NCI-H1048 (cell line): ENCODE results near the gene EHMT1.

Experiments used
- DNase-seq: peaks from one replicate; lab custom pipeline; 2025; lab: John Stamatoyannopoulos, UW

Gene EHMT1

DNA sequence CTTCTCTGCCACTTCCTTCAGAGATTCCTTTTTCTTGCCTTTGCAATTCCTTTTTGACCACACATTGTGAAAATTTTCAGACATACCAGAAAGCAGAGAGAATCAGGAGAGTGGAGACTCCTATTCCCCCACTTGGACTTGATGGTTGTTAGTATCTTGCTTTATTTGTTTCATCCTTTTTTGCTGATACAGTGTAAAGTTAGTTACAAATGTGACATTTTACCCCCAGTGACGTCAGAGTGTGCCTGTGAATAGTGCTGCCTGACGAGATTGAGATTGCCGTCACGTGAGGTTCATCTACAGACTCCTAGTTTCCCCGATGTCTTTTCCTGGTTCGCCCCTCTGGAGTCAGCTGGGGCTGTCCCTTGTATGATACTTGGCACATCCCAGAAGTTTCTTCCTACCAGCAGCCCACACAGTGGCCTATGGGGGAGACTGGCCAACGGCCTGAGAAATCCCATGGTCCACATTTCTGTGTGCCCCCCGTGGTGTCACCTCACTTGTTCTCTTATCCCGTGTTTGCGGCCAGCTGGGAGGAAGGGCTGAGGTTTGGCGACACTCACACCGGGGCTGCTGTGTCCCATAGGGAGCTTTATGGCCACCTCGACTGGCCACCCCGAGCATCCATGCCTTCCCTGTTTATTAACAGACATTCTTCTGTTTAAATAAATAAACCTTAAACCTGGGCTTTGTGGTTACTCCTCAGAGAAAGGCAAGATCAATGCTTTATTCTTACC lies 210.6 kb downstream of the EHMT1 start:
- DNase-seq, result no peak

DNA sequence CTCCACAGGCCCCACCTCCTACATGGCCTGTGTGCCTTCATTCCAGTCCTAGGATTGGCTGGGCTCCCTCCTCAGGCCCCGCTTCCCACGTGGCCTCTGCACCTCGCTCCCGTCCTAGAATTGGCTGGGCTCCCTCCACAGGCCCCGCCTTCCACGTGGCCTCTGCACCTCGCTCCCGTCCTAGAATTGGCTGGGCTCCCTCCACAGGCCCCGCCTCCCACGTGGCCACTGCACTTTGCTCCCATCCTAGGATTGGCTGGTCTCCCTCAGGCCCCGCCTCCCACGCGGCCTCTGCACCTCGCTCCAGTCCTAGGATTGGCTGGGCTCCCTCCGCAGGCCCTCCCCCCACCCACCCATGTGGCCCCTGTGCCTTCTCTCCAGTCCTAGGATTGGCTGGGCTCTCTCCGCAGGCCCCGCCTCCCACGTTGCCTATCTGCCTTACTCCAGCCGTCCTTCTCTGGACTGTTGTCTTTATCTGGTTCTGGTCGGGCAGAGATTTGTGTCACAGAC lies 213.4 kb downstream of the EHMT1 start:
- DNase-seq, result no peak

DNA sequence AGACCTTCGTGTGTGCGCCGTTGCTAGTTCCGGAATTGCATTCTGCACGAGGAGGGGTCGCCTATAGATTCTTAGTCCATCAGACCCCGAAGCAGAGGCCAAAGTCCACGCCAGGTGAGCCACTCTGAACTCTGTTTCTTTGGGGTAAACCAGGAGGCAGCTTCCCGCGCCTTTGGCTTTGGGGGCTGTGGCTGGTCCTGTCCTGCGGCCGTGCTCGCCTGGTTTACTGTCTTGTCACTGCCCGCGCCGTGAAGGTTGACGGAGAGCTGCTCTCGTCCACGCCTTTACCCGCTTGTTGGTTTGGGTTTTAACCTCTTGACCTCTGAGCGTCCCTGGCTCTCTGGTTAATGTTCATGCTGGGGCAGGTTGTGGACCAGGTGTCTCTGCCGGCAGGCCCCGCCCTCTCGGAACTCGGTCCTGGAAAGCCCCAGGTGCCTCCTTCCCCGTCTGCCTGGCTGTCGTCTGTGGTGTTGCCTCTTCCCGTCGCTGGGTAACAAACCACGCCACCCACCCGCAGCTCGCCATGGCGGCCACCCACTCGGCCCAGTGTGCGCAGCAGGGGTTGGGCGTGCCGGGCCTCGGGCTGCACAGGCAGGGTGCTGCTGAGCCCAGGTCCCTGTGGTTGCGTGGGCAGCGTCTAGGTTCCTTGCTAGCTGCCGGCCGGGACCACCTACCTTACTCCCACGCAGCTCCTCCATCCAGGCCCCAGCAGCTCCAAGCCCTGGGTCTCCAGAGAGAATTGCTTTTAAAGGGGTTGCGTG lies 214.2 kb downstream of the EHMT1 start:
- DNase-seq, result no peak

DNA sequence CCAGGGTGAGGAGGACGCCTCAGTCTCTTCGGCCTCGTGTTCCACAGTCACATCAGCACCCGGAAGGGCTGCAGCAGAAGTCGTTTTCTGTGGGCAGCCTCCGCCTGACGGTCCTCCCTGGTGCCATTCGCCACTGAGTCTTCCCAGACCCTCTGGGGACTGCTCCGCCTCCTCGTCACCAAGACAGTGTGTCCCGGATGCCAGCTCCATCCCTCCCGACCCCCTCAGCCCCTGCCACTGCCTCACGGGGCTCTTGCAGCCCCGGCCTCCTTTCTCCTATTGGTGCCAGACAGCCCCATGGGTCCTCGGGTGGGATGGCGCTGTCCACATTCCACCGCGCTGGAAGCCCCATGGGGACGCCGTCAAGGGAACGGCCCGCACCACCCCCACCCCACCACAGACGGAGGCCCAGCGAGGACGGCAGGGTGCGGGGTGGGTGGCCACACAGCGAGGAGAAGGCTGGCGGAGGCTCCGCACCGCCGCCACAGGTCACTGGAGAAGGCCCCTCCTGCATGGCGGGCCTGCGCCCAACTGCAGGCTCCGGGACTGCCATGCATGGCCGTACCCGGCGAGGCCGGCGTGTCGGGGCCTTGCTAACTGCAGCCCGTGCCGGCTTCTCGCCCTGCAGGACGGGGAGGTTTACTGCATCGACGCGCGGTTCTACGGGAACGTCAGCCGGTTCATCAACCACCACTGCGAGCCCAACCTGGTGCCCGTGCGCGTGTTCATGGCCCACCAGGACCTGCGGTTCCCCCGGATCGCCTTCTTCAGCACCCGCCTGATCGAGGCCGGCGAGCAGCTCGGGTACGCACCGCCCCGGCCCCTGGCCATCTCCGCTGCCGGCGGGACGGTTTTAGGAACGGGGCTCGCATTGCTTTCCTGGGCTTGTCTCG lies 215.2 kb downstream of the EHMT1 start:
- no peak for DNase-seq

DNA sequence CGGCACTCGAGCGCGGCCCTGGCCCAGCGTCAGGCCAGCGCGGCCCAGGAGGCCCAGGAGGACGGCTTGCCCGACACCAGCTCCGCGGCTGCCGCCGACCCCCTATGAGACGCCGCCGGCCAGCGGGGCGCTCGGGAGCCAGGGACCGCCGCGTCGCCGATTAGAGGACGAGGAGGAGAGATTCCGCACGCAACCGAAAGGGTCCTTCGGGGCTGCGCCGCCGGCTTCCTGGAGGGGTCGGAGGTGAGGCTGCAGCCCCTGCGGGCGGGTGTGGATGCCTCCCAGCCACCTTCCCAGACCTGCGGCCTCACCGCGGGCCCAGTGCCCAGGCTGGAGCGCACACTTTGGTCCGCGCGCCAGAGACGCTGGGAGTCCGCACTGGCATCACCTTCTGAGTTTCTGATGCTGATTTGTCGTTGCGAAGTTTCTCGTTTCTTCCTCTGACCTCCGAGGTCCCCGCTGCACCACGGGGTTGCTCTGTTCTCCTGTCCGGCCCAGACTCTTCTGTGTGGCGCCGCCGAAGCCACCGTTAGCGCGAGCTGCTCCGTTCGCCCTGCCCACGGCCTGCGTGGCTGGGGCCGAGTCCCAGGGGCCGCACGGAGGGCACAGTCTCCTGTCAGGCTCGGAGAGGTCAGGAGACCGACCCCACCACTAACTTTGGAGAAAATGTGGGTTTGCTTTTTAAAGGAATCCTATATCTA lies 216.2 kb downstream of the EHMT1 start:
- no peak for DNase-seq

DNA sequence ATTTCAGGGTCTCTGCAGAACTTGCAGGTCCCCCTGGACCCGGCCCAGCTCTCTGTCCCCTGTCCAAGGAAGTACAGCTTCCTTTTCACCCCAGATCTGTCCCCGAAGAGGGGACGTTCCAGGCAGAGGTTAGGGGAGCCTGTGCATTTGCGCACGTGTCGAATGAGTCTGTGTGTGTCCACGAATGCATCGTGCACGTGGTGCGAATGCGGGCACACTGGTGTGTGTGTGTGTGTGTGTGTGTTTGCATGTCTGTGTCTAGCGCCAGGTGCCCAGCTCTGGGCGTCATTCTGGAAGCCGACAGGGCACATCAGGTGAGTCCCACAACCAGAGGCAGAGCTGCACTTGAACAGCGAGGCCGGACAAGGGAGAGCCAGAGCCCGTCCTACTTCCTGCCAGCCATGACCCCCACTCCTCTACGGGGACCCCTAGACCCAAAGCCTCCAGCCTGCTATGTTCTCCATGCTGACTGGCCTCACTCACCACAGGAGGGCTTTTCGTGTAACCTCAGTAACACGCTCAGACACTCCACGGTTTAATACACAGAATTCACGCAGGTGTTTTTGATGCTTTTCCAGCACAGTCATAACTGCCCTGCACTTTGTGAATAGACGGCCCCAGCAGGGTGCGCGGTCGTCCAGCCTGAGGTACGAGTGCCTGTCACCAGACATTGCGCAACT lies 217.5 kb downstream of the EHMT1 start:
- no peak for DNase-seq

DNA sequence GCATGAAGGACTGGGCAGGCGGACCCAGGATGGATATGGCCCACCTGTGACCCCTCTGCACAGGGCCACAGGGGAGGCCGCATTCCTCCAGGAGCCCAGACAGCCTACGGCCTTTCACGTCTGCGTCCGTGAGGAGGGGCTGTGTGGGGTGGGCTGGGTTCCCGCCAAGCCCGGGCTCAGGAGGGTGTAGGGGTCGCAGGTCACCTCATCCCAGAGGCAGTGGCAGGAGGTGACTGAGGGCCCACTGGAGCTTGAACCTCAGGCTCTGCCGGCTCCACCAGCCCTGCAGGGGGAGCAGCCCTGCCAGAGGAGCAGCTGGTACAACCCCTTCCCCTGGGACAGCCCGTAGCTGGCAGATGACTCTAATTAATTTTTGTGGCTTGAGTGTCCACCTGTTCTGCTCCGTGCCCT lies 218.0 kb downstream of the EHMT1 start:
- no peak for DNase-seq

DNA sequence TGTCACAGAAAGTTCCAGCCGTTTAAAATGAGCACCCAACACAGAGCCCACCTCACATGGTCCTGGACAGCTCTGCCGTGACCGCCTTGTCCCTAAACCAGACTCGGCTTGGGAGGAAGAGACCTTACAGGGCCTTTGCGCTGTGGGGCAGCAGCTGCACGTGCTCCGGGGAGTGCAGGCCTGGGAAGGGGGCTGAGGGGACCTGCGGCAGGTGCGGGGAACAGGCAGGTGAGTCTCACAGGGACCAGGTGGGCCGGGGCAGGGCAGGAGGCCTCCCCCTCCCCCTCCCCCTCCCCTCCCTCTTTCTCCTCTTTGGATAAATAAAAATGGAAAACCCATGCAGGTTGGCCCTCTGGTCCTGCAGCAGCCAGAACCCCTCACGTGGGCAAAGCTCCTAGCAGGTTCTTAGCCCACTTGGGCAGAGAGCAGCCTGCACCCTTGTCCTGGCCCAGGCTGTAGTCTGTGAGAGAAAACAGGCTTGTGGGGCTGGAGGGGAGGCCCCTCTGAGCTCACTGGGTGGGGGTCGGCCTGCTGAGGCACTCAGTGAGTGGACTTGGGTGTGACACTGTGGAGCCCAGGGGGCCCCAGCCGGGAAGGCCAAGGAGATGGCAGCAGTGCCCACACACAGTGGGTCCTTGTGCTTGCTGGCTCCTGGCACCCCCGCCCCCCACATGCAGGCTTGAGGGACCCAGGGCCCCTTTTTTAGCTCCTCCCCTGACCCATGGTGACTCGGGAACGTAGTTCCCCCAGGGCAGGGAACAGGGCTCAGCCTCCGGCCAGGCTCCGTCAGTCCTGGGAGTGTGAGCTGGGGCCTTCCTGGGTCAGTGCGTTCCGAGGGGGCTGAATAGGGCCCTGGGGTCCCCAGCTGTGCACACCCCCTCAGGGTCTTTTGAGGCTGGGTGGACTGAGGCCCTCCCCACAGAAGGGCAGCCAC lies 218.8 kb downstream of the EHMT1 start:
- DNase-seq, result no peak

DNA sequence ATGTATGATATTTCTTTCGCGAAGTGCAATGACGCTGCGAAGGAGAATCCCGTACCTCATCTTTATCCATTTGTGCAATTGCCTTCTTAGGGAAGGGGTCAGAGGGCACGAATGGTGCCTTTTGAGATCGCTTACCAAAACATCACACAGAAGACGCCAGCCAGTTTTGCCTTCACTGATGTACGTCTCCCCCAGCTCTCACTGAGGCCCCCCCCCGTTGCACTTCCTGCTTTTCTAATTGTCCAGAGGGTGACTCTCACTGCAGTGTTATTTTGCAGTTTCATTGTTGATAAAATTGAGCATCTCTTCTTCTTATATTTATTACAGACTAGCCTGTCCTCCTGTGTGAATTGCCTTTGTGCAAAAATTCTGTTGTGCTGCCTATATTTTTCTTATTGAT lies 219.8 kb downstream of the EHMT1 start:
- DNase-seq, result no peak

DNA sequence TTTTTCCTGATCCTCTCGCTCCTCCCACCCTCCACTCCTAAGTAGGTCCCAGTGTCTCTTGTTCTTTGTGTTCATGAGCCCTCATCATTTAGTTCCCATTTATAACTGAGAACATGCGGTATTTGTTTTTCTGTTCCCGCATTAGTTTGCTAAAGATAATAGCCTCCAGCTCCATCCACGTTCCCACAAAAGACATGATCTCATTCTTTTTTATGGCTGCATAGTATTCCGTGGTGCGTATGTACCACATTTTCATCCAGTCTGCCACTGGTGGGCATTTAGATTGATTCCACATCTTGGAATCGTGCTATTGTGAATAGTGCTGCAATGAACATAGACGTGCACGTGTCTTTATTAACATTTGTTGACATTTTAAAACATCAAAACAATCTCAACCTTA lies 224.6 kb downstream of the EHMT1 start:
- DNase-seq, result no peak

DNA sequence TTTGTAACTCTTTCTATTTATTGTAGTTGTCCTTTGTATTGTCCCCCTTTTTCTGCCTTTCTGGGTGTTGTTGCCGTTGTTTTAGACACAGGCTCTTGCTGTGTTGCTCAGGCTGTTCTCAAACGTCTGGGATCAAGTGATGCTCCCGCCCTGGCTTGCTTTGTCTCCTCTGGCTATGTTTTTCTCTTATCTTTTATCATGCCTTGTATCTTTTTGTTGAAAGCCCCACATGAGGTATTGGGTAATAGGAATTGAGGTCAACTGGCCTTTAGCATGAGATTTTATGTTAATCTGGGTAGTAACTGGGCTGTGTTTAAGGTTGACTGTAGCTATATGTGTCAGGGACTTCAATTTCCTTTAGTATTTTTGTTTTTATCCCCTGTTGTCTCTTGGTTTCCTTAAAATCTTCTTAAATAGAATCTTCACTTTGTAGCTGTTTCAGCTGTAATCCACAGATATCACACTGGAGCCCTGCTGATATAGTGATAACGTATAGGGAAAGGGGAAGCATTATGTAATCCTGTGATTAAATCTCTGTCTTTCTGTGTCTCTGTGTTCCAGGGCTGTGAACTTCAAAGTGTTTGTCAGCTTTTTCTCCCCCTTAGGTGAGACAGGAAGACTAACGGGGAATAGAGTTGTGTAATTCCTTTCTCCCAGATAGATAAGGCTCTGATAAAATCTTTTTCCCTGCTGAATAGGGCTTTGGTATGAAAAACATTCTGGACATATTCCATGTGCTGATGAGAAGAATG lies 232.9 kb downstream of the EHMT1 start:
- no peak for DNase-seq

DNA sequence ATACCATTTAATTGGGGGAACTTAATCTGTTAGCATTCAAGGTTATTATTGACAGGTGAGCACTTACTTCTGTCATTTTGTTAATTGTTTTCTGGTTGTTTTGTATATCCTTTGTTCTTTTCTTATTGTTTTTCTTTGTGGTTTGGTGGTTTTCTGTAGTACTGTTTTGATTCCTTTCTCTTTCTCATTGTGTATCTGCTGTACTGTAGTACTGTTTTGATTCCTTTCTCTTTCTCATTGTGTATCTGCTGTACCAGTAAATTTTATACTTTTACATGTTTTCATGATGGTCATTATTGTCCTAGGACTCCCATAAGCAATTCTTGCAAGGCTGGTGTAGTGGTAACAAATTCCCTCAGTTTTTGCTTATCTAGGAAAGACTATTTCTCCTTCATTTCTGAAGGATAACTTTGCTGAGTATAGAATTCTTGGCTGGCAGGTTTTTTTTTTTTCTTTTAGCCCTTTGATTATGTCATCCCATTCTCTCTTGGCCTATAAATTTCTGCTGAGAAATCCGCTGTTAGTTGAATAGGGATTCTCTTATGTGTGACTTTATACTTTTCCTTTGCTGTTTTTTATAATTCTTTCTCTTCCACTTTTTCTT lies 234.7 kb downstream of the EHMT1 start:
- DNase-seq, result no peak

DNA sequence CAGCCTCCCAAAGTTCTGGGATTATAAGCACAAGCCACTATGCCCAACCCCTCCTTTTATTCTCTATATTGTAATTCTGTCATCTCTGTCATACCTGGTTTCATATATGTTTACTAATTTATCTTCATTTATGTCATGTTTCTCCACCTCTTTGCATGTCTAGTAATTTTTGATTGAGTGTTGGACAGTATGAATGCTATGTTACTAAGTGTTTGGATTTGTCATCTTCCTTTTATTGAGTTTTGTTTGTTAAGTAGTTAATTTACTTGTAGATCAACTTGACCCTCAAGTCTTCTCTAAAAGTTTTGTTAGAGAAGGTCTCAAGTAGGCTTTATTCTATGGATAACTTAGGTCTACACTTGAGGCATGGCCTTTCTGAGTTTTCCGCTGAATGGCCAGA lies 241.6 kb downstream of the EHMT1 start:
- DNase-seq, result no peak

DNA sequence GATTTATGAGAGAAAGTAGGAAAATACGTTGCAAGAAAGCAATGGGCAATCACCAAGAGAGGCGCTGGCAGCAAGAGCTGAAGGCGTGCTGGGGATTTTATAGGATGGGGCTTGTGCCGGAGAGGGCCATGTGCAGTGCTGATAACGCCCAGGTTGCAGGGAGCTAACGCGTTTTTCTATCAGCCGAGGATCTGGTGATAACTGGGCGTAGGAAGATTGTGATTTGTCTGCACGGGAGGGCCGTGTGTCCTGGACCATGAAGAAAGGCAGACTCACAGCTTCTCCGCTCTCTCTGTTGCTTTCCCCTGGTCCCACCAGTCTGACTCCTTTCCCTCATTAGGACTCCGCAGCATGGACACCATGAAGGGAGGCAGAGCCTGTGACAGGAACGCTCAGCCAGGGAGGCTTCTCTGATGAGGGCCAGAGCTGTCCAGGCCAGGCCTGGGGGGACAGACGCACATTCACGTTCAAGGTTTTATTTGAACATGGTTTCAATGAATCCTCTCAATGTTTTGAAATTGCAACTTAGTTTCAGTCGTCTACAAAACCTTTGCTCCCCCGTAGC lies 246.9 kb downstream of the EHMT1 start:
- no peak for DNase-seq

DNA sequence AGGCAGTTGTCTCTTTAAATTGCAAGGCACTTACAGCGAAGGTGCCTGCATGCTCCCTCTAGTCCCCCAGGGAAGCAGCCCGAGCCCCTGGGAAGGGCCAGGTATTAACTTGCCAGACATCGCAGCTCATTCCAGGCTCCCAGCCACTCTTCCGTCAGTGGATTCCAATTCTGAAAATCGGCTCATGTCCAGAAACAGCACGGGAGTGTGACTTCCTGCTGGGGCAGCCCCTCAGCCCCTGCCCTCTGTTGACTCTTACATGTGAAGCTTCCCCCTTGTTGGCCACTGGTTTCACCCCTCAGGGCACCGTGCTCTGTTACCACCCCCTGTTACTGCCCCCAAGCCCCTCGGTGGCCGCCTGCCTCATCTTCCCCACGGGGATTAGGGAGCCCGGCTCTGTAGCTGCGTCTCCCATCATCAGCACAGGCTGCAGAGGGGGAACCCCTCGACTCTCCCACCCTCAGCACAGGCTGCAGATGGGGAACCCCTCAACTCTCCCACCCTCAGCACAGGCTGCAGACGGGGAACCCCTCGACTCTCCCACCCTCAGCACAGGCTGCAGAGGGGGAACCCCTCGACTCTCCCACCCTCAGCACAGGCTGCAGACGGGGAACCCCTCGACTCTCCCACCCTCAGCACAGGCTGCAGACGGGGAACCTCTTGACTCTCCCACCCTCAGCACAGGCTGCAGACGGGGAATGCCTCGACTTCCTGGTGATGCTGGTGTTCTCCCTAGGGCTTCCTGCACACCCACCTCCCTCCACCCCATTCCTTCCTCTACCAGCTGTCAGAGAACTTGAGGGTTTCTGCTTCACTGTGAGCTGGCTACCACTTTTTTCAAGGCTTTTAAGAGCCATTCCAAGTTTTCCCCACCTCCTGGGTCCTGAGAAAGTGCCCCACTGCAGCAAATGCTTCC lies 247.7 kb downstream of the EHMT1 start:
- no peak for DNase-seq

DNA sequence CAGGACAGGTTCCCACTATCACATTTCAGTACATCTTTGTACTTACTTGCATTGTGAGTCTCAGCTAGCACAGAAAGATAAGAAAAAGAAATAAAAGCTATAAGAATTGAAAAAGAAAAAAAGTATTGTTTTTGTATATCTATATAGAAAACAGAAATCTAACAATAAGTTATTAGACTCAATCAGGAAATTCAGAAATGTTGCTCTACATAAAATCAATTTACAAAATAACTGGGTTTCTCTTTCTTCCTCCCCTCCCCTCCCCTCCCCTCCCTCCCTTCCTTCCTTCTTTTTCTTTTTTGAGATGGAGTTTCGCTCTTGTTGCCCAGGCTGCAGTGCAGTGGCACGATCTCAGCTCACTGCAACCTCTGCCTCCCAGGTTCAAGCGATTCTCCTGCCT lies 251.6 kb downstream of the EHMT1 start:
- DNase-seq, result no peak

DNA sequence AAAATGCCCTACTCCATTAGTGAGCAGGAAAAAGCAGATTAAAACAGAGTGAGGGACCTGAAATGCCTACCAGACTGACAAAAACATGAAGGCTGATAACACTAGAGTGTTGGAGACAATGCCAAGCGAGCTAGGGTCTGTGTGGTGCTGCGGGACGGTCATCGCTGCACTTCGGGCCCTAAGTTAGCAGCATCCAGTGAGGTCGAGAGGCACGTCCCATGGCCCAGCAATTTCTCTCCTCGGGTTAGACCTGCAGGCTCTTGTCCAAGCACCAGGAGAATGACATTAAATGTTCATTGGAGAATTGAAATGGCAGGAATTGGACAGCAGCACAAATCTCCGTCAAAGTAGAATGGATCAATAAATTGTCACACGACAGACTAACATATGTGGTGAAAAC lies 253.5 kb downstream of the EHMT1 start:
- no peak for DNase-seq

DNA sequence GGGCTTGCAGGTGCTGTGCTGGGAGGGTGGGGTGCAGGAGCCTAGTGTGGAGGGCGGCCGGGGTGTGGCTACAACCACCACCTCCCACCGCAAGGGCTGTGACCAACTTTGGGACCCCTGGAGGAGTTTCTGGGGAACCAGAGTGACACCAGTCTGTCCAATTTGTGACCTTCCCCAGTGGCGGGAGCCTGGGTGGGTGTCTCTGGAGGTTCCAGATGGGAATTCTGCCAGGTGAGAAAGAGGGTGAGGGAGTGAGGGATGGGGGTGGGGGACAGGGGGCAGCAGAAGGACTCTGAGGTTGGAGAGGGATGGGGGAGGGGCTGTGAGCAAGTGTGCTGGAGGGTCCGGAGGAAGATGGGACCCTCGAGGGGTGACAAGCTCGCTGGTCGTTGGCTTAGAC lies 254.6 kb downstream of the EHMT1 start:
- no peak for DNase-seq
